HL-60 (cell line): ENCODE measurements around the gene ABCA10.

Source experiments
- SPI1 ChIP-seq: IDR thresholded peaks from 2 replicates; pipeline ENCODE4 v1.6.1; 2012; ENCODE audit warnings: low read depth, mild to moderate bottlenecking, borderline replicate concordance
- TF ChIP-seq, protein P1 (sequence below): IDR thresholded peaks from one replicate; pipeline ENCODE4 v1.5.1; 2011; ENCODE audit warnings: low read length, control low read depth, inconsistent platforms; ENCODE audit not compliant: insufficient read depth

DNA sequence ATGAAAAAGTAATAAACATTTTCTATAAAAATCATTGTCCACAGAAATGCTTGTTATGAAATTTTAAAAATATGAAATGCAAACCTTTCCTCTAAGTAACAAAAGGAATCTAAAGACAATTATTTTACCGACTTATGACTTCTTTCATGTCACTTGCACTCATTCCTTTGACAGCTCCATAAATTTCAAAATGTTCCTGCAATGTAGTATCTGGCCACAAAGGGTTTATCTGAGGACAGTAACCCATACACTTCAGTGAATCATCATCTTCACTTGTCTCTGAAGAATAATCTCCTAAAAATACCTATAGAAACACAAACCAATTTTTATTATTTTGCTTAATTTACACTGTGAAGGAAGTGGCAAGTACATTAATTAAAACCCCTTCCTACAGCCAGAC lies 25.6 kb upstream of the ABCA10 start:
- no peak for TF ChIP-seq SPI1
- TF ChIP-seq, protein P1, sequence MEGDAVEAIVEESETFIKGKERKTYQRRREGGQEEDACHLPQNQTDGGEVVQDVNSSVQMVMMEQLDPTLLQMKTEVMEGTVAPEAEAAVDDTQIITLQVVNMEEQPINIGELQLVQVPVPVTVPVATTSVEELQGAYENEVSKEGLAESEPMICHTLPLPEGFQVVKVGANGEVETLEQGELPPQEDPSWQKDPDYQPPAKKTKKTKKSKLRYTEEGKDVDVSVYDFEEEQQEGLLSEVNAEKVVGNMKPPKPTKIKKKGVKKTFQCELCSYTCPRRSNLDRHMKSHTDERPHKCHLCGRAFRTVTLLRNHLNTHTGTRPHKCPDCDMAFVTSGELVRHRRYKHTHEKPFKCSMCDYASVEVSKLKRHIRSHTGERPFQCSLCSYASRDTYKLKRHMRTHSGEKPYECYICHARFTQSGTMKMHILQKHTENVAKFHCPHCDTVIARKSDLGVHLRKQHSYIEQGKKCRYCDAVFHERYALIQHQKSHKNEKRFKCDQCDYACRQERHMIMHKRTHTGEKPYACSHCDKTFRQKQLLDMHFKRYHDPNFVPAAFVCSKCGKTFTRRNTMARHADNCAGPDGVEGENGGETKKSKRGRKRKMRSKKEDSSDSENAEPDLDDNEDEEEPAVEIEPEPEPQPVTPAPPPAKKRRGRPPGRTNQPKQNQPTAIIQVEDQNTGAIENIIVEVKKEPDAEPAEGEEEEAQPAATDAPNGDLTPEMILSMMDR, result no peak
